GM18868 (cell line): ENCODE measurements around the gene ARFGEF3.
"Not testable (repeated sequence)": the region's sequence is repeated elsewhere in the genome, so short reads cannot be mapped to it uniquely, and the experiment has no call there.

Experiments used
- ATAC-seq: cut with Tn5 transposase; IDR thresholded peaks from one replicate; pipeline ENCODE4 v1.9.1; 2021; ENCODE audit warnings: mild to moderate bottlenecking, moderate library complexity; ENCODE audit not compliant: unreplicated experiment

The ARFGEF3 gene

GRCh38 chr6:138266095-138266494, 104.4 kb downstream of the ARFGEF3 start:
- no peak for ATAC-seq

- ATAC-seq, result no peak
Measured at GRCh38 chr6:138267971-138268895, 106.5 kb downstream of the ARFGEF3 start.

- no peak for ATAC-seq
Measured at GRCh38 chr6:138271451-138271850, 109.7 kb downstream of the ARFGEF3 start.

GRCh38 chr6:138272533-138273315, 111.0 kb downstream of the ARFGEF3 start:
- no peak for ATAC-seq

- ATAC-seq, result no peak
Measured at GRCh38 chr6:138275976-138276375, 114.2 kb downstream of the ARFGEF3 start.

- ATAC-seq, result no peak
Measured at GRCh38 chr6:138277835-138278234, 116.1 kb downstream of the ARFGEF3 start.

- ATAC-seq, result no peak
Measured at GRCh38 chr6:138278326-138278725, 116.6 kb downstream of the ARFGEF3 start.

GRCh38 chr6:138285800-138286199, 124.1 kb downstream of the ARFGEF3 start:
- no peak for ATAC-seq

GRCh38 chr6:138286698-138287097, 125.0 kb downstream of the ARFGEF3 start:
- no peak for ATAC-seq

GRCh38 chr6:138287144-138287955, 125.6 kb downstream of the ARFGEF3 start:
- ATAC-seq, result peak; percentile 61

- not testable (repeated sequence) for ATAC-seq
Measured at GRCh38 chr6:138288428-138289085, 126.8 kb downstream of the ARFGEF3 start.

- ATAC-seq, result no peak
Measured at GRCh38 chr6:138289739-138290138, 128.0 kb downstream of the ARFGEF3 start.

- no peak for ATAC-seq
Measured at GRCh38 chr6:138290423-138290962, 128.8 kb downstream of the ARFGEF3 start.

- no peak for ATAC-seq
Measured at GRCh38 chr6:138291036-138291848, 129.5 kb downstream of the ARFGEF3 start.

GRCh38 chr6:138291849-138292181, 130.1 kb downstream of the ARFGEF3 start:
- ATAC-seq, result no peak

GRCh38 chr6:138292482-138292881, 130.7 kb downstream of the ARFGEF3 start:
- no peak for ATAC-seq

GRCh38 chr6:138293428-138294395, 132.0 kb downstream of the ARFGEF3 start:
- ATAC-seq, result no peak

- ATAC-seq, result no peak
Measured at GRCh38 chr6:138296381-138296780, 134.6 kb downstream of the ARFGEF3 start.
